Medulla oblongata (tissue), 1 donor: ENCODE results near the gene ZFP91.

Source experiments
- DNase-seq: peaks from one replicate; pipeline ENCODE4 v3.0.0-alpha.2; 2015; ENCODE audit errors: extremely low spot score

ZFP91 gene

GRCh38 chr11:58631378-58631777 is 52.5 kb downstream of the ZFP91 start:
- no peak for DNase-seq

DNA sequence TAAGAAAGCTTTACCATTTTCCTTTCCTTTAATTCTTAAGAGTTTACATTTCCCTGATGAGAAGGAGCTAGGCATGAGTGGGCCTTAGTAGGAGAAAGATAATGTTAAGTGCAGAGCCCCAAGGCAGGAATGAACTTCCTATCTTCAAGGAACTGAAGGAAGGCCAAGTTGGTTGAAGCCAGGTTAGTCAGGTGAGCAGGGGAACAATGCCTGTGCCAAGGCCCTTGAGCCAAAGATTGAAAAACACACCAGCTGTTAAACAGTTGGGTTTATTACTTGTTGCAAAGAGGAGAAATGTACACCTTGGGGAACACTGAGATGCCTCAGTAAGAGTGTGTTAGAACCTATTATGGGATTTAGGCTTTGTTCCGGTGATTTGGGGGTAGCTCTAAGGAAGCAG is 53.6 kb downstream of the ZFP91 start:
- DNase-seq = no peak

GRCh38 chr11:58636587-58636986 is 57.7 kb downstream of the ZFP91 start:
- no peak for DNase-seq

DNA sequence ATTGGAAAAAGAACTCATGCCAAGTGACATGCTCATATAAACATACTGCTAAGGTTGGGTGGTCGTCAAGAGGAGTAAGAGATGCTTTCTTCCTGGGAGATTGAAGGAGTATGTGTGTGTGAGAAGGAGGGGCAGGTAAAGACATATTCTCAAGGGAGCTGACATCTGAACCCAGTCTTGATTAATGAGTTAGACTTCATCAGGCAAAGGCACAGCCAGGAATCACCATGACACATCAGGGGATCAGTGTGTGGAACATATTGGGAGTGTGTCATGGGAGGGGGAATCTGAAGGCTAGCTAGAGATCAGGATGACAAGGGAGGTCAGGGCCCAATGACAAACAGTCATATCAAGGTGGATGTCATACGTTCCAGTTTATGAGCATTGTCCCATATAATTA is 58.5 kb downstream of the ZFP91 start:
- no peak for DNase-seq

GRCh38 chr11:58639103-58639502 is 60.2 kb downstream of the ZFP91 start:
- no peak for DNase-seq

DNA sequence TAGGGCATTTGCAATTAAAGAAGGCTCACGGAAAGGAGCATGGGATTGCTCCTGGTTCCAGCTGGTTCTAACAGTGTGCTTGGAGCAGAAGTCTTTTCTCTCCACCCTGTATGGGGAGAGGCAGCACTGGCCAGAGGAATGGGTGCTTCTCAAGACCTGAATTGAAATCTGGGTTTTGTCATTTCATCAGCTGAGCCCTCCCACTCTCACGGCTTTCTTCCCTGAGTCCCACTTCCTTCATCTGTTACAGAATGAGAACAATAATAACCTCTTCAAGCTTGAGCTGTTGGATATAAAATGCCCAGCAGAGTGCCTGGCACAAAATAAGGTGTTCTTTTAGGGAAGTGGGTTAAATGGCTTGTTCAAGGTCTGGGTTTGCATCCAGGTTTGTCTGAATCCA is 60.8 kb downstream of the ZFP91 start:
- DNase-seq = peak; percentile 20

GRCh38 chr11:58640386-58641023 is 61.6 kb downstream of the ZFP91 start:
- DNase-seq = peak; percentile 38

DNA sequence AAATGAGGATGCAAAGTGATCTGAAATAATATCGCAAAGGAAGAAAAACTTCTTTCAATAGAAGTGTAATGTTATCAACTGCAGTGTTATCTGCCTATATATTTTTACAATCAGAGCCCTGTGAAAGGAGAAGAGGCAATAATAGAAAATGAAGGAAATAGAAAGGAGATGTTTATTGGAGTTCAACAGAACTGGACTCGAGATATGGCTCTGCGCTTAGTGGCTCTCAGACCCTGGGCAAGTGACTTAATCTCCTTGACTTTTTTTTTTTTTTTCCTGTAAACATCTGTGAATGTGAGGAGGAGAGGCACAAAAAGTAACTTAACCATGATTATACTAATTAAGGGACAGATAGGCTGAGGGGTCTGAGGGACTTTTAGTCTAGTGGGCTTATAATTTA is 62.5 kb downstream of the ZFP91 start:
- DNase-seq = no peak

- DNase-seq = no peak
Measured at GRCh38 chr11:58641803-58642581, 63.1 kb downstream of the ZFP91 start.

GRCh38 chr11:58645854-58646253 is 67.0 kb downstream of the ZFP91 start:
- DNase-seq = no peak

GRCh38 chr11:58647141-58647699 is 68.4 kb downstream of the ZFP91 start:
- DNase-seq = no peak

DNA sequence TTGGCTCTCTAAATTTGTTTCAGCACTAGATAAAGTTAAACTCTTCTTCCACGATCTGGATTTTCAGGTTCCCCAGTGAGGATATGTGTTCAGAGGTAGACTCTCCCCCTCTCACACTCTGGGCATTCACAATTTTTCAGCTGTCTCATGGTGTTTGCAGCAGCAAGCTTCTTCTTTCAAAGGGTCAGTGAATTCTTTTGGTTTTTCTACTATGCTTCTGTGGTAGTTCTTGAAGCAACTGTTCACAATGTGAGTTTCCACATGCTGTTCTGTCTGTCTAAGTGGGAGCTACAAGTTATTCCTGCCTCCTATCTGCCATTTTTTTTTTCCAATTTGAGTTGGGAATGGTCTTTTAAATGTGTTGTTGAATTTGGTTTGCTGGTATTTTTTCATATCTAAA is 69.0 kb downstream of the ZFP91 start:
- no peak for DNase-seq

DNA sequence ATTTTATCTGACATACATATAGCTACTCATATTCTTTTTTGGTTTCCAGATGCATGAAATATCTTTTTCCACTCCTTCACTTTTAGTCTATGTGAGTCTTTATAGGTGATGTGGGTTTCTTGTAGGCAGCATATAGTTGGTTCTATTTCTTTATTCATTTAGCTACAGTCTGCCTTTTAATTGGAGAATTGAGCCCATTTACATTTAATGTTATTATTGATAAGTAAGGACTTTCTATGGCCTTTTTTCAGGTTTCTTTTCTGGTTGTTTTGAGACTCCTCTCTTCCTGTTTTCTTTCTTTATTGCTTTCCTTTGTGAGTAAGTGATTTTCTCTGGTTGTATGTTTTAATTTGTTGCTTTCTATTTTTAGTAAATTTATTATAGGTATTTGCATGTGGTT is 70.8 kb downstream of the ZFP91 start:
- no peak for DNase-seq

DNA sequence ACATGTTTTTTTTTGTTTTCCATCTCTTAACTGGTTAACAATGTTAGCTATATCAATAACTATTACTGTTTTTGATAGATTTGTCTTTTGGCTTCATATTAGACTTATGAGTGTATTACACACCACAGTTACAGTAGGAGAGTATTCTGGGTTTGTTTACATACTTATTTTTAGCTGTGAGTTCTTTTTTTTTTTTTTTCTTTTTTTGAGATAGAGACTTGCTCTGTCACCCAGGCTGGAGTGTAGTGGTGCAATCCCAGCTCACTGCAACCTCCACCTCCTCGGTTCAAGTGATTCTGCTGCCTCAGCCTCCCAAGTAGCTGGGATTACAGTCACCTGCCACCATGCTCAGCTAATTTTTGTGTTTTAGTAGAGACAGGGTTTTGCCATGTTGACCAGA is 71.6 kb downstream of the ZFP91 start:
- no peak for DNase-seq

DNA sequence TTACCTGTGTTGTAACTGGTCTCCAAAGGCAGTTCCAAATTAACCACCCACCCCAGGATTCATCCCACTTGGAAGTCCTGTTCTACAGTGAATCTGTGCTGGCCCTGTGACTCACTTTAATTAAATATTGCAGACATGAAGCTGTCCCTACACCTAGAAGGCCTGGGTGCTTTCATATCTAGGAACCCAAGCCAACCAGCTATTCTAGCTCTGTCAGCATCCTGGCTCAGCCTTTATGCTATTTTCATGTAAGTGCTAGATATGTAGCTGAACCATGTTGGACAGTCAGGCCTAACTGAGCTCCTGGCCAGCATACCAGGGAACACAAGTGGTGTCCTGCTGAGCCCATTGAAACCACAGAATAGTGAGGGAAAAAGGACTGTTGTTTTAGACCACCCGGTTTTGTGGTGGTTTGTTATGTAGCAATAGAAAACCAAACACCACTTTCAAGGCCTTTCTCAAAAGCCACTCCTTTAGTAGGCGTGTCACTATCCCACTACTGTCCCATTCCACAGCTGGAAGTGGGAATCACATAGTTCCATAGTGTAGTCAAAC is 73.9 kb downstream of the ZFP91 start:
- no peak for DNase-seq

- peak; percentile 88 for DNase-seq
Measured at GRCh38 chr11:58654079-58654907, 75.4 kb downstream of the ZFP91 start.

- DNase-seq = no peak
Measured at GRCh38 chr11:58654908-58655296, 76.0 kb downstream of the ZFP91 start.

GRCh38 chr11:58656348-58656747 is 77.5 kb downstream of the ZFP91 start:
- no peak for DNase-seq

DNA sequence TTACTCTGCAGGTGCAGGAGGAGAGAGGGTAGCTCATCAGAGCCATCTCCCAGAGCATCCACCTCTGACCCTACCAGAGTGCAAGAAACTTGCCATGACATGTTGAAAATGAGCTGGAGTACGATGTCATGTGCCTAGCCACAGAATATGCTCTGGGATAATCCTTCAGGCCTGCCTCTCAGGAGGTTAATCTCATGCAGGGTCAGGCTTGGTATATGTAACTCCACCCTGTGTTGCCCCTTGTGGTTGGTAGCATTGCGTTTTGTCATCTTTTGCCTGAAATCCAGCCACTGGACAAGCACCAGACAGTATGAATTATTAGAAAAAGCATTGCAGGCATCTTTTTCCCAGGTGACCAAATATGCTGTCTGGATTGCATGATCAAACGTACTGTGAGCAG is 79.8 kb downstream of the ZFP91 start:
- no peak for DNase-seq

- DNase-seq = no peak
Measured at GRCh38 chr11:58659404-58659803, 80.5 kb downstream of the ZFP91 start.

DNA sequence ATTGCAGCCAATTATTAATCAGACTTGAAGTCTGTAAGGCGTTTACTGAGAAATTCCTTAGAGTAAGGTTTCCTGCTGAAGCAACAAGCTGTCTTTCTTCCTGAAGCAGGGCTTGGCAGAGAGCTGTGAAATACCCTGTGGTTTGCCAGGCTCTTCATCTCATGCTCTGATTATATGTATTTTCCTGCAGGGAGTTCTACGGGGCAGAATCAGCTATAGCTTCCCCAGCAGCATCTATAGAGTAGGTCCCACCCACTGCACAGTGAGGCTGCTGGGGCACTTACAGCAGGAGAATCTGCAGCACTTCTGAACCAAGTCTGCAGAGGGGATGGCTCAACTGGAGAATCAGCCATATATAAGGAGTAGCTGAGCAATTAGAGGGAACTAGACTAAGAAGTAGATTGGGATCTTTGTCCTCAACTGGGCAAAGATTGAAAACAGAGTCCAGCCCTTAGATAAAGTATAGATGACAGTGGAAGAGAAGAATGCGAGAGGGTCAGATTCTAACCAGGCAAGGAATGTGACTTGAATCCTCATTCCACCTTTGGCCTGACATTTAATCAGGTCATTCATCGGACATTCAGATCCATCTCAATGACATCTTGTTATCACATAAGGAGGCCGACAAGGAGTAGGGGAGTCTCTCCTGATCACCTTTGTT is 81.2 kb downstream of the ZFP91 start:
- DNase-seq = no peak
